ENCODE data around the gene FAM227B.

GRCh38 chr15:49287481-49287880 is 333.1 kb downstream of the FAM227B start:
- TF ChIP-seq GATA2 (IDR thresholded peaks at IDR 0.05; ENCODE audit: low read depth, low read length), result no peak
- TF ChIP-seq GATA3 (IDR thresholded peaks at IDR 0.05; ENCODE audit: low read depth, low read length), result no peak

Data from SH-SY5Y (cell line).